Femur (tissue), 1 donor: ENCODE results near the gene TMEFF2.
"Not testable (repeated sequence)": the region's sequence is repeated elsewhere in the genome, so short reads cannot be mapped to it uniquely, and the experiment has no call there.

ENCODE experiments used
- DNase-seq: peaks from one replicate; pipeline ENCODE4 v3.0.0-alpha.2; 2017

The TMEFF2 gene

GRCh38 chr2:192166946-192167345 is 27.8 kb downstream of the TMEFF2 start:
- DNase-seq, result no peak

GRCh38 chr2:192165842-192166241 is 28.9 kb downstream of the TMEFF2 start:
- no peak for DNase-seq

- DNase-seq, result peak; percentile 74
These were observed 32.2 kb downstream of the TMEFF2 start for GRCh38 chr2:192162392-192163042.

GRCh38 chr2:192161656-192162290 is 33.0 kb downstream of the TMEFF2 start:
- DNase-seq, result no peak

GRCh38 chr2:192159736-192160135 is 35.0 kb downstream of the TMEFF2 start:
- no peak for DNase-seq

- no peak for DNase-seq
These were observed 35.5 kb downstream of the TMEFF2 start for GRCh38 chr2:192159208-192159607.

- DNase-seq, result no peak
These were observed 37.0 kb downstream of the TMEFF2 start for GRCh38 chr2:192157776-192158175.

GRCh38 chr2:192155511-192156118 is 39.1 kb downstream of the TMEFF2 start:
- peak; percentile 59 for DNase-seq

- no peak for DNase-seq
These were observed 41.2 kb downstream of the TMEFF2 start for GRCh38 chr2:192153561-192153960.

GRCh38 chr2:192151853-192152252 is 42.9 kb downstream of the TMEFF2 start:
- no peak for DNase-seq

GRCh38 chr2:192150166-192150565 is 44.6 kb downstream of the TMEFF2 start:
- no peak for DNase-seq

- DNase-seq, result no peak
These were observed 46.0 kb downstream of the TMEFF2 start for GRCh38 chr2:192148620-192149321.

GRCh38 chr2:192148241-192148619 is 46.5 kb downstream of the TMEFF2 start:
- no peak for DNase-seq

GRCh38 chr2:192146069-192147015 is 48.4 kb downstream of the TMEFF2 start:
- no peak for DNase-seq

GRCh38 chr2:192145496-192145895 is 49.2 kb downstream of the TMEFF2 start:
- no peak for DNase-seq

GRCh38 chr2:192140236-192140839 is 54.4 kb downstream of the TMEFF2 start:
- no peak for DNase-seq

GRCh38 chr2:192139813-192140212 is 54.9 kb downstream of the TMEFF2 start:
- no peak for DNase-seq

GRCh38 chr2:192137451-192137850 is 57.3 kb downstream of the TMEFF2 start:
- DNase-seq, result no peak

- DNase-seq, result not testable (repeated sequence)
These were observed 62.1 kb downstream of the TMEFF2 start for GRCh38 chr2:192132604-192133003.

- not testable (repeated sequence) for DNase-seq
These were observed 64.4 kb downstream of the TMEFF2 start for GRCh38 chr2:192130312-192130711.

- DNase-seq, result no peak
These were observed 66.1 kb downstream of the TMEFF2 start for GRCh38 chr2:192128655-192129054.

GRCh38 chr2:192127434-192127833 is 67.3 kb downstream of the TMEFF2 start:
- no peak for DNase-seq
